ENCODE measurements around the gene VPS26A.

GRCh38 chr10:69216577-69217118 lies 92.7 kb downstream of the VPS26A start:
- TF ChIP-seq CTCF (IDR thresholded peaks at IDR 0.05) = no peak
- TF ChIP-seq POLR2A (IDR thresholded peaks at IDR 0.05; ENCODE audit: low read depth) = no peak
- TF ChIP-seq POLR2AphosphoS5 (IDR thresholded peaks at IDR 0.05) = no peak
- TF ChIP-seq EP300 (IDR thresholded peaks at IDR 0.05) = no peak

Measured in esophagus muscularis mucosa (tissue), 4 donors.